Type B pancreatic cell (in vitro differentiated cells): ENCODE results near the gene TGFBR3. TPM values are rescaled to one million over a fixed set of nuclear protein-coding genes. Genes with fewer than 3 reads are reported as not detected.

ENCODE experiments used
- DNase-seq: peaks from one replicate; pipeline ENCODE4 v3.0.0; 2021; ENCODE audit warnings: mixed read lengths; ENCODE audit not compliant: unreplicated experiment; ENCODE audit errors: extremely low spot score
- H3K27ac Mint-ChIP-seq: 2 replicates; pipeline ENCODE4 v1.8.0; 2021; ENCODE audit warnings: mild to moderate bottlenecking, mixed read lengths
- H3K27me3 Mint-ChIP-seq: 2 replicates; pipeline ENCODE4 v1.8.0; 2021; ENCODE audit warnings: mixed read lengths
- H3K36me3 Mint-ChIP-seq: 2 replicates; pipeline ENCODE4 v1.8.0; 2021; ENCODE audit warnings: mixed read lengths
- H3K4me1 Mint-ChIP-seq: one replicate; pipeline ENCODE4 v1.8.0; 2021; ENCODE audit warnings: mixed read lengths; ENCODE audit not compliant: unreplicated experiment
- H3K4me3 Mint-ChIP-seq: 2 replicates; pipeline ENCODE4 v1.8.0; 2021; ENCODE audit warnings: mild to moderate bottlenecking, mixed read lengths
- H3K9me3 Mint-ChIP-seq: 2 replicates; pipeline ENCODE4 v1.8.0; 2021; ENCODE audit warnings: mixed read lengths
- total RNA-seq: library from RNA; stranded (reverse); gene quantifications from 2 replicates; pipeline ENCODE4 v1.2.1, GENCODE V29; 2021; ENCODE audit warnings: low replicate concordance
- TF ChIP-seq, protein P1 (sequence below): fragments of 200-600 bp; sonication (generic); conservative IDR thresholded peaks from 2 replicates; pipeline ENCODE4 v1.5.0; 2021; ENCODE audit warnings: antibody characterized with exemption, mild to moderate bottlenecking

The TGFBR3 gene
- total RNA-seq, 1 donor from 2014 or later = 33.5 TPM

DNA sequence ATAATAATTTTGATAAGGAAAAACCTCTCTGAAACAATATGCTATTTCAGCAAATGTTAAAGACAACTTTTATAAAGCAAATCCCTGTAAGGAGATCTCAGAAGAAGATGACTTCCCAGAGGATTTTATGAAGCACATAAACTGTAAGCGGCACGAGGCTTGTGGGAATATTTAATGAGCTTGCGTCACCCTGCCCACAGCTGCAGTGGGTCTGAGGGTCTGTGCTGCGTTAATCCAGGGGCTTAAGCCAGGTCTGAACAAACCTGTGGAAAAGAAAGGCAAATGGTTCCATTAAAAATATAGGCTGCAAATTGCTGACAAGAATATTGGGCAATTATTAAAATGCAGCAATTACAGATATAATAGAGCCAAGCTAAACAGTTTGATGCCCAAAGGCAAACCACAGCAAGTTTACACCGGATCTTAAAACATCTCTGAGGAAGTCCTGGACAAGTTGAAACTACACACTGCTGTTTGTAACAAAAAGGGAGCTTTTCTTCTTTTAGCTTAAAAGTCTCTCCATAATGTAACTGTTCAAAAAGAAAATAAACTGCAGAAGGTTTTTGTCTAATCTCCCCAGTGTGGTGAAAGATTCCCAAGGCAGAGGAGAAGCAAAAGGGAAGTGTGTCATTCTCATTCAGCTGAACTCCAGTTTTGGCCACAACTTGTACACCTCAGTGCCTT is 21.8 kb downstream of the TGFBR3 start:
- H3K9me3 Mint-ChIP-seq = no peaks in the 10 kb centered on the region
- H3K27me3 Mint-ChIP-seq = no peaks in the 10 kb centered on the region
- peak overlapping the region; percentile 29 for H3K4me3 Mint-ChIP-seq
- no peak for DNase-seq
- no peak overlapping the region for H3K27ac Mint-ChIP-seq
- TF ChIP-seq, protein P1, sequence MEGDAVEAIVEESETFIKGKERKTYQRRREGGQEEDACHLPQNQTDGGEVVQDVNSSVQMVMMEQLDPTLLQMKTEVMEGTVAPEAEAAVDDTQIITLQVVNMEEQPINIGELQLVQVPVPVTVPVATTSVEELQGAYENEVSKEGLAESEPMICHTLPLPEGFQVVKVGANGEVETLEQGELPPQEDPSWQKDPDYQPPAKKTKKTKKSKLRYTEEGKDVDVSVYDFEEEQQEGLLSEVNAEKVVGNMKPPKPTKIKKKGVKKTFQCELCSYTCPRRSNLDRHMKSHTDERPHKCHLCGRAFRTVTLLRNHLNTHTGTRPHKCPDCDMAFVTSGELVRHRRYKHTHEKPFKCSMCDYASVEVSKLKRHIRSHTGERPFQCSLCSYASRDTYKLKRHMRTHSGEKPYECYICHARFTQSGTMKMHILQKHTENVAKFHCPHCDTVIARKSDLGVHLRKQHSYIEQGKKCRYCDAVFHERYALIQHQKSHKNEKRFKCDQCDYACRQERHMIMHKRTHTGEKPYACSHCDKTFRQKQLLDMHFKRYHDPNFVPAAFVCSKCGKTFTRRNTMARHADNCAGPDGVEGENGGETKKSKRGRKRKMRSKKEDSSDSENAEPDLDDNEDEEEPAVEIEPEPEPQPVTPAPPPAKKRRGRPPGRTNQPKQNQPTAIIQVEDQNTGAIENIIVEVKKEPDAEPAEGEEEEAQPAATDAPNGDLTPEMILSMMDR = no peak
- H3K4me1 Mint-ChIP-seq = peaks cover 26% of the 10 kb centered on the region
- H3K36me3 Mint-ChIP-seq = peaks cover 6% of the 10 kb centered on the region

DNA sequence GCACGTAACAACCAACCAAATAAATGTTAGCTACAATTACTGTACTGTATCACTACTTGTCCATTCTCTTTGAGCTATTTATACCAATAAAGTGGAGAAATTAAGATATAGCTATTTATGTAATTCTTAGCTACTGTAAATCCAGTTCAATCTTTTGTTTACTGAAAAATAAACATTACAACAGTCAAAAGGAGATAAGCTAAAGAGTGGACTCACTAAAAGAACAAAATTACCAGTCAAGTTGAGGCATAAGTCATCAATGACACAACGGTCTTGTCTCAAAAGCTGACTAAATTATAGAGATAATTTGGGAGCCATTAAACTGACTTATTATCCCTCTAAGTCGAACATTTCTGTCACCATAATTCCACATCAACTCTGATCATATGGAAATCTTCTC is 22.5 kb downstream of the TGFBR3 start:
- TF ChIP-seq, protein P1 = no peak
- Mint-ChIP-seq H3K27me3 (no peaks in the 10 kb centered on the region), H3K9me3 (no peaks in the 10 kb centered on the region), H3K4me1 (peaks cover 27% of the 10 kb centered on the region), H3K36me3 (peaks cover 8% of the 10 kb centered on the region), H3K27ac (no peak overlapping the region), H3K4me3 (no peak overlapping the region)
- DNase-seq = no peak

DNA sequence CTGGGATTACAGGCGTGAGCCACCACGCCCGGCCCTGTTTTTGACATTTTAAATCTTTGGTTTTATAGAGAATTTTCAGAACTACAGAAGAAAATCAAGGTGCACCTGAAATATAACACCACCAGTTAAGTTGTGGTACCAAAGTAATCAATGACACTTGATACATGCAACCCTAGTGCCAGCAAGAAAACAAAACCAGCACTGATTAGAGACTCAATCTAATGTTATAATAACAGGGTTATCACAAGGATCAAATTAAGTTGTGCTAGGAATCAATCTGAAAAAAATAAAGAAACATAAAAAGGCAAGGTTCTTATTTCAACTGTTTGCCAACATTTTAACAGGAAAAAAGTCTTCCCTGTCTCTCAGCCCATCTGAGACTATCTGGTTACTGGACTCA is 23.8 kb downstream of the TGFBR3 start:
- TF ChIP-seq, protein P1 = no peak
- H3K27me3 Mint-ChIP-seq = no peaks in the 10 kb centered on the region
- peaks cover 24% of the 10 kb centered on the region for H3K4me1 Mint-ChIP-seq
- H3K36me3 Mint-ChIP-seq = peaks cover 8% of the 10 kb centered on the region
- H3K9me3 Mint-ChIP-seq = no peaks in the 10 kb centered on the region
- H3K27ac Mint-ChIP-seq = no peak overlapping the region
- no peak for DNase-seq
- no peak overlapping the region for H3K4me3 Mint-ChIP-seq

DNA sequence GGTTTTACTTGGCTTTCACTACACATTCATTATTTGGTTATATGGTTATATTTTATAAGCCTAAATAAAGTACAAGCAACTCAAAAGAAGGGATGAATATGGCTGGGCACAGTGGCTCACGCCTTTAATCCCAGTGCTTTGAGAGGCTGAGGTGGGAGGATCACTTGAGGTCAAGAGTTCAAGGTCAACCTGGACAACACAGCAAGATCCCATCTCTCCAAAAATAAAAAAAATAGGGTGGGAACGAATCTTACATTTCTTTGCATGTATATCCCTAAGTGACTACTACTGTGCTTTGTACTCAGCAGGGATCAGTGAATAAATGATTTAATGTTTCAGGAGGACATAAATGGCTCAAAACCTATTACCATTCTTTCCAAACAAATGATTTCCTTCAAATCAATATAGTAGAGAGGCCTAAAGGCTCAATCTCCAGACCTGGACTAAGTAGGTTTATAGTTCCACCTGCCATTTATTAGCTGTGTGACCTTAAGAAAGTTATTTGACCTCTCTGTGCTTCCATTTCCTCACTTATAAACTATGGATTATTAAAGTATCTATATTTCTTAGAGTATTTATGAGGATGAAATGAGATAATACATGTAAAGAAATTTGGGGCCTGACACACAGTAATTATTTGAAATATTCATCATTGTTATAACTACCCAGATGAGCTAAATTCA is 28.3 kb downstream of the TGFBR3 start:
- TF ChIP-seq, protein P1 = no peak
- Mint-ChIP-seq H3K36me3 (peaks cover 7% of the 10 kb centered on the region), H3K9me3 (no peaks in the 10 kb centered on the region), H3K4me1 (peaks cover 4% of the 10 kb centered on the region), H3K27me3 (no peaks in the 10 kb centered on the region), H3K4me3 (no peak overlapping the region), H3K27ac (no peak overlapping the region)
- no peak for DNase-seq

DNA sequence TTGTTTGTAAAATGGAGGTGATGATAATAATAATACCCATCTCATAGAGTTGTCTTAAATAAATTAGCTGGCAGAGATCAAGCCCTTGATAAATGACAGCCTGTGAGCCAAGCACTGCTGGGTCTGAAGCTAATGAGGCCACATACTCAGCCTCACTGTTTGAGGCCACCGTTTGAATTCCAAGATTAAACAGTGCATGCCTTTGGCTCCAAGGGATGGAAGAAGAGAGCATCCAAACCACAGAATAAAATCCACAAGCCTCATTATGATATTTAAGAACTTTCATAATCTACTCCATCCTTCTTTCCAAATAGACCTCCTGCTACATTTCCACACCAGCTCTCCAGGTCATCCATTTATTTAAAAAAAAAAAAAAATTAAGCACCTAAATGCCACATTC is 29.0 kb downstream of the TGFBR3 start:
- Mint-ChIP-seq H3K4me1 (peaks cover 4% of the 10 kb centered on the region), H3K27me3 (no peaks in the 10 kb centered on the region), H3K9me3 (no peaks in the 10 kb centered on the region), H3K36me3 (peaks cover 7% of the 10 kb centered on the region), H3K27ac (no peak overlapping the region), H3K4me3 (no peak overlapping the region)
- no peak for DNase-seq
- TF ChIP-seq, protein P1 = no peak
